HG02884 (cell line): ENCODE data around the gene ZKSCAN8.
A peak's percentile ranks its signal among the peaks of the same experiment; 100 is the strongest.

Source experiments
- ATAC-seq: cut with Tn5 transposase; IDR thresholded peaks from one replicate; pipeline ENCODE4 v1.9.1; 2021; ENCODE audit warnings: mild to moderate bottlenecking, moderate library complexity; ENCODE audit not compliant: unreplicated experiment

The ZKSCAN8 gene

DNA sequence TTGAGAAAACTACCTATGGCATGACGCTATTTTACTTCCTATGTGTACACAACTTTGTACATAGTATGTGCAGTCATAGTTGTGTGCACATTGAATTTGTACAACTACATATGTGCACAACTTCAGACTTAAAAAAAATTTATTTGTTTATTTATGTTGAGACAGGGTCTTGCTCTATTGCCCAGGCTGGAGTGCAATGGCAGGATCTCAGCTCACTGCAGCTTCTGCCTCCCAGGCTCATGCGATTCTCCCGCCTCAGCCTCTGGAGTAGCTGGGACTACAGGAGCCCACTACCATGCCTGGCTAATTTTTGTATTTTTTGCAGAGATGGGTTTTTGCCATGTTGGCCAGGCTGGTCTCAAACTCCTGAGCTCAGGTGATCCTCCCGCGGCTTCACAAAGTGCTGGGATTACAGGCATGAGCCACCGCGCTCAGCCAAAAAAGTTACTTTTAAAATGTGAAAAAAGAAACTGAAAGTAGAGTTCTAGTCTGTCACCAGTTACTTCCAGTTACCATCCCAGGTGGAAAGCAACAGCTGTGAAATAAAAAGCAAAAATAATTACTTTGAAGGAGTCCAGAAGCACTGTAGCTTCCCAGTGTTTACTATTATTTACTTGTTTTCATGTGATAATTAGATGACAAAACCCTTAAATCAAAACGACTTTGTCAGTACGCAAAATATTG, 1.7 kb upstream of the ZKSCAN8 start:
- ATAC-seq: no peak

- no peak for ATAC-seq
Measured at GRCh38 chr6:28140616-28141015, 1.1 kb upstream of the ZKSCAN8 start.

GRCh38 chr6:28142446-28142845, 763 bp downstream of the ZKSCAN8 start:
- ATAC-seq: no peak

GRCh38 chr6:28145231-28145630, 3.5 kb downstream of the ZKSCAN8 start:
- ATAC-seq: no peak

- ATAC-seq: no peak
Measured at GRCh38 chr6:28152531-28152930, 10.8 kb downstream of the ZKSCAN8 start.

GRCh38 chr6:28153546-28153945, 11.9 kb downstream of the ZKSCAN8 start:
- no peak for ATAC-seq

DNA sequence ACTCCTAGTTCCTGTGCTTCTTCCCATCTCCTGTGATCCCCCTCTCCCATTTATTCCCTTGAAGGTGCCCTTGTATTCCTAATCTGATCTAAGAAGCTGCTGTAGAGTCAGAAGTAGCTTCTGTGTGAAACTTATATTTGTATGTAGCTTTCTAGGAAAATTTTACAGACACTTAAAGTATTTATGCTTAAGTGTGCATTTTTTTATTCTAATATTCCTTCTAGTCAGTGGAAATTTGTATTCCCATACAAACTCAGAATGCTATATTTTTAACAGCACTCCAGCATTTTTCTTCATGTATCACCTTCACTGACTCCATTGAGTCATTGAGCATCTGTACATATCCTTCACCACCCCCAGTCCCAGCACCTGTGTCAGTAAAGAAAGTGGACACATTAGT, 12.7 kb downstream of the ZKSCAN8 start:
- ATAC-seq: no peak

GRCh38 chr6:28158318-28158717, 16.6 kb downstream of the ZKSCAN8 start:
- no peak for ATAC-seq

GRCh38 chr6:28159029-28159607, 17.4 kb downstream of the ZKSCAN8 start:
- ATAC-seq: no peak

DNA sequence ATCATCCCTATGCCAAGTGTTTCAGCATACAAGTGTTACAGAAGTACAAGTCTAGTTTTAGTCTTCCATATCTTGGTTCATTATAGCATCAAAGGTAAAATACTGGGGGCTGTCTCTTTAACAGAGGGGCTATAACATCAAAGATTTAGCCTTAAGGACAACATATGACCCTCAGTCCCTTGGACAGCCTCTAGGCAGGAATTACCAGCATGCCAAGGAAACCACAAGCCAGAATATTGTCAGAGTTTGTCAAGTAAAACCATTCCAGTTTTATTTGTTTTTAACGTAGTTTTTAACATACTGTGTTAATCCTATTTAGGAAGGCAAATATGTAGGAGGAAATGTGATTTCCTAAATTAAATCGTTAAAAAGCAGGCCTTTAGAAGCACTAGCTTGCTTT, 18.6 kb downstream of the ZKSCAN8 start:
- ATAC-seq: no peak

DNA sequence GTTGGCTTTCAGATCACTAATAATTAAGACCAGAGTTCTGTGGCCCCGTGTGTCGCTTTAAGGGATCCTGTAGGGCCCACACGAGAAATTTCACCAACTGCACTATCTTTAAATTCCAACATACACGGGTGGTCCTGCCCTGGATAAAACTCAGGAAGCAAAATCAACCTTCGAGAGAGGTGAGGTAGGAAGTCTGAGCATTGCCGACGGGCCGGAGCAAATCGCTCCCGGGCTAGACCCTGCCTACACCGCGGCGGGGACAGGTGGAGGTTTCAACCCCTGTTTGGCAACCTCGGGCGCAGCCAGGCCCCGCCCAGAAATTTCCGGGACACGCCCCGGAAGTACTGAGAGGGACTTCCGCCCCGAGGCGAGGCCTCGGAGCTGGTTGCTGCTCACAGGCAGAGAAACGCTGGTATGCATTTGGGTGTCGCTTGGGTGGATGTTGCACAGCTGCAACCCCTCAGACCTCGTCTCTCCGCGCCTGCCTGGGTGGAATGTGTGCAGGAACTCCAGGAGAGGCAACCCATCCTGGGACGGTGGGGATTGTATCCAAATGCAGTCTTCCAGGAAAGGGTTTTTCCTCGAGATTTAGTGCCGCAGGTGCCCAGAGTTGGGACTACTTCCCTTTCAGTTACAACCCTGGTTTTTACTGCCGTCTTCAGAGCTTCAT, 19.9 kb downstream of the ZKSCAN8 start:
- ATAC-seq: peak; percentile 96

- ATAC-seq: no peak
Measured at GRCh38 chr6:28165563-28165962, 23.9 kb downstream of the ZKSCAN8 start.

DNA sequence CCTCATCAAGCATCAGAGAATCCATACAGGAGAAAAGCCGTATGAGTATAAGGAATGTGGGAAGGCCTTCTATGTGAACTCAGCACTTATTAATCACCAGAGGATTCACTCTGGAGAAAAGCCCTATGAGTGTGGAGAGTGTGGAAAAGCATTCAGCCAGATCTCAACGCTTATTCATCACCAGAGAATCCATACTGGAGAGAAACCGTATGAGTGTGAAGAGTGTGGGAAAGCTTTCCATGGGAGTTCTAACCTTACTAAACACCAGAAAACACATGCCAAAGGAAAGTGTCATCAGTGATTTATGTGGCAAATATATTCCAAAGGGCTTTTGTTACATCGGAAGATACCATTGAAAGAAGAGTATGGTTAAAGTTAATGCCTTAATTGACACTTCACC, 25.4 kb downstream of the ZKSCAN8 start:
- ATAC-seq: no peak

DNA sequence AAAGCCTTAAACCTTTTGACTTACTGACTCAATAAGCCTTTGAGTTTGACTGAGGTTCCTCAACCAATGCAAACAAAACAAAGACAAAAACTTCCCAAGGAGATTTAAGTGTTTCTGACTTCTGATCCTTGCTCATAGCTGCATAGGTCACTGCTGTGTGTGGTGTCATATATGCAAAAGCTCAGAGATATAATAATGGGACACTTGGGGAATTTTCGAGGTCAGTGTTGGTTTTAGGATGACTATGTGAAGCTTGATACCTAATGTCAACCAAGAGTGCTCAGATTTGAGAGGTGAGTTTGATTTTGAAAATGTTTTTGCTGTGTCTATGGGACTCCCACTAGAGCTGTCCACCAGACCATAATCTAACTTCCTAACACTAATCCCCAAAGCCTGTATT, 26.2 kb downstream of the ZKSCAN8 start:
- no peak for ATAC-seq

- ATAC-seq: no peak
Measured at GRCh38 chr6:28171271-28171670, 29.6 kb downstream of the ZKSCAN8 start.

DNA sequence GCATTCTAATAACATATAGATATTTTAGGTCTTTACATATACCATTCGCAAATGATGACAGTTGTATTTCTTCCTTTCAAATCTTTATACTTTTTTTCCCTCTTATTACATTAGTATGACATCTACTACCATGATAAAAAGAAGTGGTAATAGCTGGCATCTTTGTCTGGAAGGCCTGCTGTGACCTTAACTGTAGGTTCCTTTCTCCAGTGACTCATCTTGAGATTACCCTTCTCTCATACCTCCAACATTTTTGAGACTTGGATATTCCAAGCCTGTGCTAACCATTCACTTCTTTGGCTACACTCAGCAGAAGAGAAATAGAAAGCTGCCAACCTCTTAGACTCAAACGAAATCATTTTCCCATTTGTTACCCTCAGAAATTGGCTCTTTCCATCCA, 30.3 kb downstream of the ZKSCAN8 start:
- no peak for ATAC-seq

DNA sequence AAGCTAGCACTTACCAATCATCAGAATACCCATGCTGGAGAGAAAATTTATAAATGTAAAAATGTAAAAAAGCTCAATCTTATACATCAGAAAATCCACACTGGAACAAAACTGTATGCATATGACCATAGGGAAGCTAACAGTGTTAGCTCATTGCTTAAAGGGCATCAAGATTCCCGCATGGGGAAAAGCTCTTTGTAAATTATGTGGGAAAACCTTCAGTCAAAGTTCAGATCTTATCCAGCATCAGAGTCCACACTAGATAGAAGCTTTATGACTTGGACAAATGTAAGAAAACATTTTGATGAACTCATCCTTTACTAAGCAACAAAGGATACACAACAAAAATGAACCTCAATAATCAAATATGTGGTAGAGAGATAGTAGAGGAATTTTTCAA, 34.7 kb downstream of the ZKSCAN8 start:
- ATAC-seq: no peak

- ATAC-seq: no peak
Measured at GRCh38 chr6:28182255-28182654, 40.6 kb downstream of the ZKSCAN8 start.

- no peak for ATAC-seq
Measured at GRCh38 chr6:28188111-28188979, 46.7 kb downstream of the ZKSCAN8 start.

DNA sequence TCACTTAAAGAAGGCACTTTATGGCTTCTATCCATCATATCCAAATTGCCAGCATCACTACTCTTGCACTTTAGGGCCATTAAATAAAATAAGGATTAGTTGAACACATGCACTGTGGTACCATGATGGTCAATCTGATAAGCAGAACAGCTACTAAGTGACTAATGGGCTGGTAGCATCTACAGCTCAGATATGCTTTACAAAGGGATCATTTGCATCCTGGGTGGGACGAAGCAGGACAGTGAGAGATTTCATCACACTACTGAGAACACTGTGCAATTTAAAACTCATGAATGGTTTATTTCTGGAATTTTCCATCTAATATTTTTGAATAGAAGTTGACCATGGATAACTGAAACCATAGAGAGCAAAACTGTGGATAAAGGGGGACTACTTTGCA, 58.3 kb downstream of the ZKSCAN8 start:
- no peak for ATAC-seq

- no peak for ATAC-seq
Measured at GRCh38 chr6:28203201-28203600, 61.5 kb downstream of the ZKSCAN8 start.
